Effector CD4-positive, alpha-beta T cell (primary cell): Measurements from ENCODE around the gene TTC27.
"Not testable (repeated sequence)": the region's sequence is repeated elsewhere in the genome, so short reads cannot be mapped to it uniquely, and the experiment has no call there.

ENCODE experiments used
- DNase-seq: peaks from one replicate; pipeline ENCODE4 v3.0.0-alpha.2; 2020

The TTC27 gene

GRCh38 chr2:32720771-32721170, 92.9 kb downstream of the TTC27 start:
- no peak for DNase-seq

GRCh38 chr2:32721376-32721775, 93.5 kb downstream of the TTC27 start:
- DNase-seq, result no peak

GRCh38 chr2:32723467-32724079, 95.7 kb downstream of the TTC27 start:
- DNase-seq, result no peak

GRCh38 chr2:32726678-32727077, 98.8 kb downstream of the TTC27 start:
- DNase-seq, result not testable (repeated sequence)

- no peak for DNase-seq
These were observed 99.3 kb downstream of the TTC27 start for GRCh38 chr2:32727157-32727556.

GRCh38 chr2:32730958-32731357, 103.1 kb downstream of the TTC27 start:
- not testable (repeated sequence) for DNase-seq

- DNase-seq, result no peak
These were observed 104.3 kb downstream of the TTC27 start for GRCh38 chr2:32732120-32732519.

- no peak for DNase-seq
These were observed 105.1 kb downstream of the TTC27 start for GRCh38 chr2:32732912-32733472.

- DNase-seq, result no peak
These were observed 107.5 kb downstream of the TTC27 start for GRCh38 chr2:32735348-32735747.

- DNase-seq, result no peak
These were observed 111.1 kb downstream of the TTC27 start for GRCh38 chr2:32738939-32739338.

GRCh38 chr2:32739664-32740063, 111.8 kb downstream of the TTC27 start:
- DNase-seq, result no peak

GRCh38 chr2:32741575-32741974, 113.7 kb downstream of the TTC27 start:
- no peak for DNase-seq

GRCh38 chr2:32742376-32742775, 114.5 kb downstream of the TTC27 start:
- no peak for DNase-seq

GRCh38 chr2:32743480-32744236, 115.8 kb downstream of the TTC27 start:
- no peak for DNase-seq

- DNase-seq, result no peak
These were observed 117.3 kb downstream of the TTC27 start for GRCh38 chr2:32745191-32745590.

GRCh38 chr2:32745675-32746074, 117.8 kb downstream of the TTC27 start:
- DNase-seq, result no peak

GRCh38 chr2:32746669-32747068, 118.8 kb downstream of the TTC27 start:
- no peak for DNase-seq

- DNase-seq, result no peak
These were observed 120.3 kb downstream of the TTC27 start for GRCh38 chr2:32748158-32748557.

- DNase-seq, result no peak
These were observed 123.0 kb downstream of the TTC27 start for GRCh38 chr2:32750880-32751279.

GRCh38 chr2:32752205-32752604, 124.4 kb downstream of the TTC27 start:
- DNase-seq, result no peak

GRCh38 chr2:32752952-32753351, 125.1 kb downstream of the TTC27 start:
- no peak for DNase-seq

- DNase-seq, result not testable (repeated sequence)
These were observed 126.8 kb downstream of the TTC27 start for GRCh38 chr2:32754676-32755075.

- no peak for DNase-seq
These were observed 127.8 kb downstream of the TTC27 start for GRCh38 chr2:32755666-32756065.

- no peak for DNase-seq
These were observed 128.4 kb downstream of the TTC27 start for GRCh38 chr2:32756074-32756727.
